GM19023 (cell line): ENCODE data around the gene SPSB1.
A peak's percentile ranks its signal among the peaks of the same experiment; 100 is the strongest.

ENCODE experiments used
- ATAC-seq: cut with Tn5 transposase; IDR thresholded peaks from one replicate; pipeline ENCODE4 v1.9.1; 2021; ENCODE audit warnings: mild to moderate bottlenecking, moderate library complexity; ENCODE audit not compliant: unreplicated experiment

SPSB1 gene

DNA sequence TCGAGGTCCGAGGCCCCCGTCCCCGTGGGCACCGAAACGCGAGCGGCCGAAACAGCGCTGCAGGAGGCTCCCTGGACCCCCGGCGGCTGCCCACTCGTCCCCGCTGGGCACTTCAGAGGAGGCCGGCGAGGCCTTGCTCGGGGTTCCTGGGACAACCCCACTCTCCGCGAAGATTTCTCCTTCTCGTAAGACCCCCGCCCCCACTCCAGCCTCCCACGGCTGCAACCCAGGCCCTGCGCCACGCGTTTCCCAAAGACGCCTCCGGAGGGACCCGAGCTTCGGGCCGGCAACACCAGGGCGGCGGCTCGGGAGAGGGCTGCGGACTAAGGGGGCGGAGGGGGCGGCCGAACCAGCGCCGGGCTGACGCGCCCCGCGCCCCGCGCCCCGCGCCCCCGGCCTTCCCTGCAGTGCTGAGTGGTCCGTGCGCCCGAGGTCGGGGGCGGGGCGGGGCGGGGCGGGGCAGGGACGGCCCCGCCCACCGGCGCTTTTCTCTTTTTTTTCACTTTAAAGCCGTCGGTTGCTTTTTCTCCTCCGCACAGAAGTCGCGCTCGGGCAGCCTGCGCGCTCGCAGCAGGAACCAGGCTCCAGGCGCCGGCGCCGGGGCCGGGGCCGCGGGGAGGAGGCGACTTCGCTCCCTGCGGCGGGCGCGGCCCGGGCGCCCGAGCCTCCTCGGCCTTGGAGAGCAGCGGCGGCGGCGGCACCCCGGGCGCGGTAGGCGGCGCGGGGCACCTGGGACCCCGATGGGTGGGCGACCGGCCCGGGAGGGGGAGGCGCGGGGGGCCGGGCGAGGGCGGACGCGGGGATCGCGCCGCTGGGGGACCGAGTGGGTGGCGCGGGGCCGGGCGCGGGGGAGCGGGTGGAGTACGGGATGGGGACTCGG, at the start of gene SPSB1:
Gene SPSB1, plus strand, starts transcription at position 534 of the 880 bp plus-strand sequence. CDS start 62,998 bp downstream, outside the sequence.
- ATAC-seq = peak; percentile 49

DNA sequence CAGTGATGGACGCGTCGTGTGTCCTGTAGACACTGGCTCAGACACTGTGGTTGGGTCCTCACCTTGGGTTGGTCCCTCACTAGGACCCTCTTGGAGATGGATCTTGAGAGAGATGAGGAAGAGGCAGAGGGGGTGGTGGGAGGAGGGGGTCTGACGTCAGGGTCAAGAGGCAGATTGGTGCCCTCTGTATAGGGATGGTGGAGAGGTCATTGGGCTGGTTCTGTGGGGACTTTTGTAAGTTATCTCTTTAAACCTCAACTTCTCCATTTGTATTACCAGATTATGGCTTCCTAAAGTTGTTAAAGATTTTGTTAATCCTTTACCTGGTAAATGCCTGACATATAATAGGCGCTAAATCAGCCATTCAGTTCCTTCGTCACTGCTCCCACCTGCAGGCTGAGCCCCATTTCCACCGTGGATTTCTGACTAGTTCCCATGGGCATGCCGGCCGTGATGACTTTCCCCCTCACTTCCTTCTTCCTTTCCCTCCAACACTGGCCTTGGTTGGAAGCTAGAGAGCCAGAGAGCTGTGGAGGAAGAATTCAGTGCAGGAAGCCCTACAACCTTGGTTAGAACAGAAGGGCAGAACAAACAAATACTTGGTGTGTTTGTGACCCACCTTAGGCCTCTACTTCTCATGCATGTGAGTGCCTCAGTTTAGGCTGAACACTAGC, 49.5 kb upstream of the SPSB1 start:
- no peak for ATAC-seq

DNA sequence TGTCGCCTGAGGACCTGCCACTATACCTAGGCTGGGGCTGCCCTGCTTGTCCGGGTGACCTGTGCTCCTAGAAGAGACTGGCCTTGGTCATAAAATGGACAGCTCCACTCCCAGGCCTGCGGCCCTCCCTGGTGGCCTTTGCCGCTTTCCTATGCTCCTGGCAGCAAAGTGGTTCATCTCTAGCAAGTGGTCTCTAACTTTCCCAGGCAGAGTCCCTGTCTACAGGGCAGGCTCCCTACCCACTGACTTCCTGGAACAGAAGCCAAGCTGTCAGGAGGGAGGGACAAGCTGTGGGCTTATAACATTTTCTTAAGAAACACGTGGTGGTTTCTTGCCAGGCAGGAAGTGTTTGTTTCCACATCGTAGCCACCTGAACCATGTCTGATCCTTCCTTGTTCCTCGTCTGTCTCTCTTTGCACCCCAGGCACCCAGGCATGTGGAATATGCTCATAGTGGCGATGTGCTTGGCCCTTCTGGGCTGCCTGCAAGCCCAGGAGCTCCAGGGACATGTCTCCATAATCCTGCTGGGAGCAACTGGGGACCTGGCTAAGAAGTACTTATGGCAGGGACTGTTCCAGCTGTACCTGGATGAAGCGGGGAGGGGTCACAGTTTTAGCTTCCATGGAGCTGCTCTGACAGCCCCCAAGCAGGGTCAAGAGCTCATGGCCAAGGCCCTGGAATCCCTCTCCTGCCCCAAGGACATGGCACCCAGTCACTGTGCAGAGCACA, 48.0 kb upstream of the SPSB1 start:
- ATAC-seq = no peak

DNA sequence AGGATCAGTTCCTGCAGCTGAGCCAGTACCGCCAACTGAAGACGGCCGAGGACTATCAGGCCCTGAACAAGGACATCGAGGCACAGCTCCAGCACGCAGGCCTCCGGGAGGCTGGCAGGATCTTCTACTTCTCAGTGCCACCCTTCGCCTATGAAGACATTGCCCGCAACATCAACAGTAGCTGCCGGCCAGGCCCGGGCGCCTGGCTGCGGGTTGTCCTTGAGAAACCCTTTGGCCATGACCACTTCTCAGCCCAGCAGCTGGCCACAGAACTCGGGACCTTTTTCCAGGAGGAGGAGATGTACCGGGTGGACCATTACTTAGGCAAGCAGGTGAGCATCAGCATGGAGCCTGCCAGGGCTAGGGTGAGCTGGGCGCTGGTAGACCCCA, 47.5 kb upstream of the SPSB1 start:
- no peak for ATAC-seq

DNA sequence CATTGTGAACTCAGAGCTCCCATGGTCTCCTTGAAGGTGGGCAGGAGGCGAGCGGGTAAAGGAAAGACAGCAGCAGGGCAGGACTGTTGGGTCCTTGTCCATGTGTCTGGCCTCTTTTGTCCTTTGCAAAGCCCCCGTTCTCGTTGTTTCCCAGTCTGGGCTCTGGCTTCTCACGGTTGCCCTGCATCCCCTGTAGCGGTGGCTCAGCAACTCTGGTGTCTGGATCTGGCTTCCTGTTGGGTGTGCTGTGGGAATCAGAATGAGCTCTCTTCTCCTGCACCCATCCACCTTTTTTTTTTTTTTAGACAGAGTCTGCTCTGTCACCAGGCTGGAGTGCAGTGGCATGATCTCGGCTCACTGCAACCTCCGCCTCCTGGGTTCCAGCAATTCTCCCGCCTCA, 47.0 kb upstream of the SPSB1 start:
- ATAC-seq = no peak

DNA sequence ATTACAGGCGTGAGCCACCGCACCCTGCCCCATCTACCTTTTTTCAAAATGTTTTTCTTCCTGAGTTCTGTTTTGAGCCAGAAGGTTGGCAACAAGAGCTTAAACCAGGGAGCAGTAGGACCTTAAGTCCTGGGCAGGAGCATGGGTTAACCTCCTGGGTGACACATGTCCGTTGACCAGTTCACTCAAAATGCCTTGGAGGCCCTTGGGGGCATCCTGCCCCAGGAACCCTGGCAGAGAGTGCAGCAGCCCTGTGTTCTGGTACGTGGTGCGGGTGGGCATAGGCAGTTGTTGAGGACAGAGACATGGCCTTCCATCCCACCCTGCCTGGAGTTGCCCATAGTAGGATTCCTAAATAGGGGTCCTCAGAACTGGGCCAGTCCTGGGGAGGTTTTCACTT, 46.5 kb upstream of the SPSB1 start:
- ATAC-seq = no peak

DNA sequence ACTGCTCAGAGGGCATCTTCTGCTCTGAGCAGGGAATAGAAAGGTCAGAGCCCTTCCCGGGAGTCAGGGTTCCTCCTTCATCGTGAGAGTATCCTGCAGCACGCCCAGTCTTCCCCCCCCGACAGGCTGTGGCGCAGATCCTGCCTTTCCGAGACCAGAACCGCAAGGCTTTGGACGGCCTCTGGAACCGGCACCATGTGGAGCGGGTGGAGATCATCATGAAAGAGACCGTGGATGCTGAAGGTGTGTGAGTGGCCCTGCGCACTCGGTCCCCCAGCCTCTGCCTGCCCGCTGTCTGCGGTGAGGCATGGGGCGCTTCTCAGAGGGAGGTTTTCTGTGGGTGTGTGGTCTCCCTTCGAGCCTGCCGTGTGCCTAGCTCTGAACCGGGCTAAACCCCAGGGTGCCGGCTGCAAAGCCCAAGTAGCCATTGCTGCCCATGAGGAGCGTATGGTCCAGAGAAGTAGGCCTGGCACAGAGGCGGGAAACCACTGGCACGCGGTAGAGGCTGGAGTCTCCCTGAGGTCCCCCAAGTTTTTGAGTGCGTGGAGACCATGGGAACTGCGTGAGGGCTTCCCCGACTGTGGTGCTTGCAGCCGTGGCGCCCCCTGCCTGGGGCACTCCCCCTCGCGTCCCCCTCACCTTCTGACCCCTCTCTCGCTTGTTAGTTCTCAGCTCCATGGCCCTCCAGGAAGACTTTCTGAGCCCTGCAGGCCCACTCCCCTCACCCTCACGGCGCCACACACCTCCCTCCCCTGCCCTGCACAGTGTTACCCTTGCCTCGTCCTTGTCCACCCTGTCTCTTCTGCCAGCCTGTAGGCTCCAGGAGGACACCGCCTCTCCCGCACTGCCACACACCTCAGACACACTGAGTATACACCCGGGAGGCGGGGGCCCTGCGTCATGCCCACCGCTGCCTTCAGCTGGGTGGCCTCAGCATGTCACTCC, 45.6 kb upstream of the SPSB1 start:
- no peak for ATAC-seq

DNA sequence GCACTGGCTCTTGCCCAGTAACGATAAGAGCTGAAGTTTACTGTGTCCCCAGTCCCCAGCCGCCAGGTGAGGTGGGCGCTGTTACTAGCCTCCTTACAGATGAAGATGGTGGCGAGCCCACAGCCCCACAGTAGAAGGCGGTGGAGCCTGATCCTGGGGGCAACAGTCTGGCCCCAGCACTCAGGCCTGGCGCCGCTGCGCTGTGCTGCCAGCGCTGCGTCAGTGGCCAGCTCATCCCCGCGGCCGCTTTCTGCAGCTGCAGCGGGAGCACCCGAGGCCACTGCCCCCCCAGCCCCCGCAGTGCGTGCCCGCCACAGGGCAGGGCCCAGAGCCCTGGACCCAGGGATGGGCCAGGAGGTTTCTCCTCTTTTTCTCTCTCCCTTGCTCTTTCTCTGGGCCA, 44.8 kb upstream of the SPSB1 start:
- ATAC-seq = no peak

DNA sequence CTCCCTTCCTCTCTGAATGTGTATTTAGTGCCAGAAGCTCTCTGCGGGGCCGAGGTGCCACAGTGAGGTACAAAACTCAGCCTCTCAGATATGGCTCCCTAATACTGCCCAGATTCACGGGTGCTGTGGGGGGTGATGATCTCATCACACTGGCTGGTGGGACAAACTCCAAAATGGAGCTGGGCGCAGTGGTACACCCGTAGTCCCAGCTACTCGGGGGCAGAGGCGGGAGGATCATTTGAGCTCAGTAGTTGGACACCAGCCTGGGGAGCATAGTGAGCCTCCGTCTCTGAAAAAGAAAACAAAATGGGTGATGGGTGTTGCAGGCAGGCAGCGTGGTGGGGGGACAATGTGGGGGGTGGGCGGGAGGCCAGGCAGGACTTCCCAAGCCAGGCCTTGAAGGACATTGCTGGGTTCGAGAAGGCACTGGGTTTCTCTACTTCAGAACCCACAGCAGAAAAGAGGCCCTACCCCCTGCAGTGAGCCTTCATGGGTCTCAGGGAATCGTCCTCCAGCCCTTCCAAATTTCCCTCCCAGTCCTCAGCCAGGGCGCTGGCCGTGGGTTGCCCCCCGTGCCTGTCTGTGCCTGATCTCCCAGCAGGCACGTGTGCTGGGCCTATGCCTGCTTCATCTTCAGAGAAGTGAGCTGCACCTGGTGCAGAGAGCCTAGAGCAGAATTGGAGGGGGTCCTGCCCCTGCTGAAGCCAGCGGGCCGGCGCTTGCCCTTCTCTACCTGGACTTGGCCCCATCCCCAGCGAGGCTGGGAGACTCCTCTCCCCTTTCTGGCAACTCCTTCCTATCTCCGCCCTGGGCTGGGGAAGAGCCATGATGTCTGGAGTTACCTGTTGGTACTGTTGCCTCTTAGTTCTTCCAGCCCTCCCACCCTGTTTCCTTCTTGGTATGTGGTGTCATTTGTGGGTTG, 44.1 kb upstream of the SPSB1 start:
- no peak for ATAC-seq

DNA sequence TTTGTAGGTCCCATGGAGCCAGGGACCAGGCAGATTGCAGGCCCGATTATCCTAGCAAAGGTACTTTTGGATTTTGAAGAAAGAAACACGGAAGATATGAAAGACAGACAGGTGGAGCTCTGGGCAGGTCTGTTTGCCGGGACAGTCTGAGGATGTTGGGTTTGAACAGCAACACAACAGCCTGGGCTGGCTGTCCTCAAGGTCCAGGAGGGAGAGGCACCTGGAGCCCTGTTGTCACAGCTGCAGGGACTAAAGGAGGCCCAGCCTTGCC, 43.5 kb upstream of the SPSB1 start:
- no peak for ATAC-seq

DNA sequence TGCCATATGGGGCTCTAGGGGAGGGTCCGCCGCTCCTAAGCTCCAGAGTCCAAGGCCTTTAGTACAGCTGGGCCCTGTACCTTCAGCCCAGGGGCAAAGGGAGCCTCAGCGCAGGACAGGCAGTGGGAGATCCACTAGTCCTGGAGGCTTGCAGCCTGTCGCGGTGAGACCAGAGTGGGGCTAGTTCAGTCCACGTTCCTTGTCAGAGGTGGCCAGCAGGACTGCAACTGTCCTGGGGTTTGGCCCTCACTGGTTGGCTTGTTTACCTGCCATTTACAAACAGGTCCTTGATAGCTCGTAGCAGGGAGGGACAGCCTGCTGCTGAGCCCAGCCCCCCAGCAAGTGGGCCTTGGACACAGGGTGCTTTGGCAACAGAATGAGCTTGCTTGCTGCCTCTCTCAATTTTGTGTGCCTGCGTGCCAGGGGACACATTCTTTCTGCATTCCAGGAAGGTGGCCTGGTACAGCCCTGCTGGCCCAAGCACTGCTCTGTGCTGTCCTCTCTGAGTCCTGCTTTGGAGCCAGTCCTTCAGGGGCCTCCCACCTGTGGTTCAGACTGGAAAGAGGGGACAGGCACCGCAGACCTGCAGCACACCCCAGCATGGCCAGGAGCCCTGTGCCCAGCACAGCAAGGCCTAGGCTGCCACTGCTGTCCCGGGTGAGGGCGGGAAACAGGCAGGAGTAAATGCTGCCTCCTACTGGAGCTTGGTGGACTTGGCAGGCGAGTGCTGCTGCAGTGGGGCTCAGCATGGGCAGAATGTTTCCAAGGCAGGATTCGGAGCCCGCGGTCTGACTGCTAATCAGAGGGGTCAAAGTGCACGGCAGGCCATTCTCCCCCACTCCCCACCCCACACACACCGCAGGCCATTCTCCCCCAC, 42.9 kb upstream of the SPSB1 start:
- ATAC-seq = no peak

DNA sequence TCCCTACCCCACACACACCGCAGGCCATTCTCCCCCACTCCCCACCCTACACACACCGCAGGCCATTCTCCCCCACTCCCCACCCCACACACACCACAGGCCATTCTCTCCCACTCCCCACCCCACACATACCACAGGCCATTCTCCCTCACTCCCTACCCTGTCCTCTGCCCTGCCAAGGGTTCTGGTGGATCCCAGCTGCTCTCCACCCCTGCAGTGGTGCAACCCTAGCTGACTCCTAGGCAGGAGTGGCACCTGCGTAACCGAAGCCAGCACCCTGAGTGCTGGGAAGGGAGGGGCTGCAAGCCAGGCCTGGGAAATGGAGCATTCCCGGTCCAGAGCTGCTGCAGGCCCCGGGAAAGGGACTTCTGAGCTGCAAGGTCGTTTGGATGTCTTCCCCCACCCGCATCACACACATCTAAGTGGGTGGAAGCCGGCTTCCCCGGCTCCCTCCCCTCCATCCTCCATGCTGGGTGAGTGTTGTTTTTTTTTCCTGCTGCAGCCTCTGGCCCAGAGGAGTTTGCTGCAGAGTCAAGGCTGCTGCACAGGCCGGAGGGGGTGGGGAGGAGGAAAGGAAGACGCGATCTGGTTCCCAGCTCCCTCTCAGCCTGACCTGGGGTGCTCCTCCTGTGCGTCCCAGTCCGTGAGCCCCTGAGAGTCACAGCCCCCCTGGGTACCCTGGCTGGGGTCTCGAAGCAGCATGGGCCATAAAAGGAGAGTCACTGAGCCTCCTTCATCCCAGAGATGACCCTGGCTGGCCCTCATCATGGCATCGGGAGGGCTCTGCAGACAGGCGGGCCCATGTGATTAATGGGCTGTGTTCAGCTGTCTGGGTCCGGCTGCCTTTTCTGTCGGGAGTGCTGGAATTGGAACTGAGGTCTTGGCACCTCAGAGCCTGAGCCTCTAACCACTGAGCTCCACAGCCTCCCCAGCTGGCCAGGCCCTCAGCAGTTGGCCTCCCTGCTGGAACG, 42.0 kb upstream of the SPSB1 start:
- ATAC-seq = no peak

DNA sequence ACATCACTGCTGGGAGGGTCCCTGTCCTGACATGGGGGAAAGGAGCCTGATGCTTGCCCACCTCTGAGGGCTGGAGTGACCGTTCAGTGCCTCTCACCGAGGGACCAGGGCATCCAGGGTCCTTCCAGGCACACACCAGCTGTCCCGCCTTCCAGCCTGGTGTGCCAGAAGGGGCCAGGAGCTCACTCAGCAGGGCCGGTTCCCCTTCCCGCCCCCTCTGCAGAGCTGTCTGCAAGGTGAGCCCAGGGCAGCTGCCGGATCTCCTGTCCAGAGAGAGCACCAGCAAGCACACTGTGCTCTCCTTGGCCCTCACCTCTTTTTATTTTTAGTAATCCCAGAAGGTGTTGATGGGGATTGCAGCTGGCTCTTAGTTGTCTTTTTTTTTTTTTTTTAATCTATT, 41.2 kb upstream of the SPSB1 start:
- no peak for ATAC-seq

DNA sequence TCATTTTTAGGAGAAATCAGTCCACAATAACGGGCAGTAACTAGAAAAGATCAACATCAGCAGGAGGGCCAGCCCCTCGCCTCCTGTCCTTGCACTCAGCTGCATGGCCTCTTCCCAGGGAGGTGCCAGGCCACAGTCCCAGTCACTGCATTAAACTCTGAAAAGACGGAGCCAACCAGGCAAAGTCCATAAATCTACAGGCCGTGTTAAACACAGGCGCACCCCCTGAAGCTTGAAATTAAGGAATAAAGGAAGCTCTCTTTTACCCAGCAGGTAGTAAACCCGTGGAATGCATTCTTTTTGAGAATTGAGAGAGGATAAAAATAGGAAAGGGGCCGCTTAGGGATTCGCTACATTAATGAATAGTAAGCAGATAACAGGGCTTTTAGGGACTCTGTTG, 39.7 kb upstream of the SPSB1 start:
- ATAC-seq = no peak

DNA sequence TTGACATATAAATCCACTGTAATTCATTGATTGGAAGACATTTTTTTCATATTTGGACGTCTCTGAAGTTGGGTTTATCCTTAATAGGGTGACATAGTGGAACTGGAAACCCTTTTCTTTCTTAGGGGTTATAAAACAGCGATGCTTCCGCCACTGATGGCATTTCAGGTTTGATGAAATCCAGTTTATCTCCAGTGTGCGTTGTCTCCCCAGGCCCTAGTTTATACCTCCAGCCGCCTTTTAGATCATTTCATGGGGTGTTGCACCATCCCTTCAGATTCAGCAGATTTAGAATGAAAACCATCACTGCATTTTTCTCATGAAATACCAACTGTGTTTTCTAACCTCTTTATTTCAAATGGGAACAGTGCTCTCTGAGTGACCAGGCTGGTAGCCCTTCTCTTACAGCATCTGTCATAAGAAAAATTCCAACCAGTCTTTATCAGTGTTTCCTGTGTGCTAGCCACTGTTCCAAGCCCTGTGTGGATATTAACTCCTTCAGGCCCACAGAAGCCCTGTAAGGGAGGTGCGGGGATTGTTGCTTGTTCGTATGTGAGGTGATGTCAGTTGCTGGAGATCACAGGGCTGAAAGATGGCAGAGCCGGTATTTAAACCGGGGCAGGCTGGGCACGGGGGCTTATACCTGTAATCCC, 39.1 kb upstream of the SPSB1 start:
- no peak for ATAC-seq

DNA sequence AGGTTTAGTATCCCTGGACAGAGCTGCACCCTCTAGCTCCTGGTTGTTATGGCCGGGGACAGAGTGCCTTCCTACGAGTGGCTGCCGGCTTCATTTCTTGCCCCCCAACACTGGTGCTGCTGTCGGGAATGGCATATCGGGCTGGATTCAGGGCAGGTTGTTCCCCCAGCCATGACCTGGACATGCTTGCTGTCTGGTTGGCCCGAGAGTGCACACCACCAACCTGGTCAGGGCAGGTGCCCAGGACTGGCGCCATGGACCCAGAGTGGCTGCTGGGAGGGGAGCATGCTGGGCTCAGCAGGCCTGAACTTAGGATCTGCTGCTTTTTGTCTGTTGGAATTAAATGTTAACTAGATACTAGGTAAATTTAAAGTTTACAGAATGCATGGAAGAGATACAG, 36.4 kb upstream of the SPSB1 start:
- ATAC-seq = no peak

DNA sequence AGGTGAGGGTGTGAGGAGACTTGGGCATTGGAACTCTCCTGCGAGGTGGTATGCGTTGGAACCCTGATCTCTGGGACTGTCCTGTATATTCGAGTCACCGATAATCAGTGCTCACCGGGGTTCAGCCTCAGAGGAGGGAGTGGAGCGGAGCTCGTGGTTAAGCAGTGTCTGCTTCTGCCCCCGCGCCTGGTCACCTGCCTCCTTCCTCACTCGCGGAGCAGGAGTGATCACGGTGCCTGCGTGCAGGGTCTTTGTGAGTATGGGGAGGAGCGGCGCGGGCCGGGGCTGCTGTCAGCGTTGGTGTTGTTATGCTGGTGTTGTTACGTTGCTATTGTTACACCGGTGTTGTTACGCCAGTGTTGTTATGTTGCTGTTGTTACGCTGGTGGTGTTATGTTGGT, 34.8 kb upstream of the SPSB1 start:
- ATAC-seq = no peak
